Endothelial cell of umbilical vein (primary cell): ENCODE results near the gene ZNF524. TPM values are rescaled to one million over a fixed set of nuclear protein-coding genes. Genes with fewer than 3 reads are reported as not detected.

Source experiments
- BruUV-seq: library from RNA; stranded (reverse); fragments of 400-500 nt; replicated peaks from 2 replicates; lab custom pipeline; 2021; lab: Mats Ljungman, UMichigan
- CTCF ChIA-PET: fragments of 300-600, 350-600 bp; sonication (Branson Sonifier 250); formaldehyde crosslinking; loops from one replicate; lab custom pipeline; 2021; ENCODE audit warnings: antibody characterized with exemption, inconsistent platforms; lab: Charles Lee
- POLR2A ChIA-PET: fragments of 300-600, 350-600 bp; sonication (Branson Sonifier 250); formaldehyde crosslinking; loops from one replicate; lab custom pipeline; 2021; ENCODE audit warnings: antibody characterized with exemption, inconsistent platforms; lab: Charles Lee
- DNase-seq: peaks from one replicate; pipeline ENCODE4 v3.0.0-alpha.2; 2011; ENCODE audit warnings: low read depth, low spot score
- FAIRE-seq: peaks from 2 replicates; lab custom pipeline; 2011; peaks lifted over from hg19 to GRCh38; lab: Jason Lieb, UNC
- H2AFZ ChIP-seq: 2 replicates; pipeline ENCODE4 v1.6.0; 2012; ENCODE audit warnings: low read depth, low read length, control low read depth, inconsistent platforms
- H3K27ac ChIP-seq: 2 replicates; pipeline ENCODE4 v1.5.1; 2011; ENCODE audit warnings: low read depth, mild to moderate bottlenecking, control low read depth, low read length, moderate library complexity; ENCODE audit not compliant: insufficient read depth
- H3K27me3 ChIP-seq, 2 experiments: 2 replicates each; pipeline versions ENCODE4 v1.6.0 to v1.6.1; 2011; ENCODE audit warnings: low read length in 2 of 2, mixed read lengths in 1 of 2; ENCODE audit not compliant: control insufficient read depth in 2 of 2, insufficient read depth in 2 of 2
- H3K36me3 ChIP-seq, 2 experiments: 2 replicates in 1 of 2; 3 replicates in 1 of 2; pipeline ENCODE4 v1.5.1; 2011; ENCODE audit warnings: low read length in 2 of 2, mild to moderate bottlenecking in 1 of 2, moderate library complexity in 1 of 2; ENCODE audit not compliant: control insufficient read depth in 2 of 2, insufficient read depth in 2 of 2; ENCODE audit errors: extremely low read depth in 1 of 2
- H3K4me1 ChIP-seq: 3 replicates; pipeline ENCODE4 v1.5.1; 2011; ENCODE audit warnings: mild to moderate bottlenecking, low read length; ENCODE audit not compliant: control insufficient read depth, insufficient read depth; ENCODE audit errors: extremely low read depth
- H3K4me2 ChIP-seq: 2 replicates; pipeline ENCODE4 v1.6.1; 2011; ENCODE audit warnings: low read length, control low read depth, mixed read lengths; ENCODE audit not compliant: insufficient read depth
- H3K4me3 ChIP-seq, 3 experiments: fragments of 200-600 bp in 1 of 3; sonication (generic), shearing (Covaris generic) in 1 of 3; replicated peaks in 1 of 3; 2 replicates each; pipeline ENCODE4 v1.5.1; 2011 to 2016; ENCODE audit warnings: control low read depth in 3 of 3, low read length in 3 of 3, mild to moderate bottlenecking in 2 of 3, inconsistent platforms in 1 of 3, low read depth in 1 of 3, moderate library complexity in 1 of 3; ENCODE audit not compliant: insufficient read depth in 1 of 3
- H3K79me2 ChIP-seq: 2 replicates; pipeline ENCODE4 v1.6.0; 2012; ENCODE audit warnings: low read length, inconsistent platforms; ENCODE audit not compliant: control insufficient read depth, insufficient read depth
- H3K9ac ChIP-seq: replicated peaks from 2 replicates; pipeline ENCODE3; 2011; ENCODE audit warnings: low read length, control low read depth; ENCODE audit not compliant: insufficient read depth; ENCODE audit errors: extremely low read depth
- H3K9me1 ChIP-seq: replicated peaks from 3 replicates; pipeline ENCODE4 v1.6.0; 2011; ENCODE audit warnings: mild to moderate bottlenecking, low read length; ENCODE audit not compliant: control insufficient read depth, insufficient read depth; ENCODE audit errors: extremely low read depth
- H3K9me3 ChIP-seq: replicated peaks from 2 replicates; pipeline ENCODE4 v1.5.1; 2012; ENCODE audit warnings: low read length, inconsistent platforms; ENCODE audit not compliant: control insufficient read depth, insufficient read depth
- H4K20me1 ChIP-seq: replicated peaks from 2 replicates; pipeline ENCODE3; 2011; ENCODE audit warnings: mild to moderate bottlenecking, low read length; ENCODE audit not compliant: control insufficient read depth, insufficient read depth; ENCODE audit errors: extremely low read depth
- EZH2 ChIP-seq: IDR thresholded peaks from 2 replicates; pipeline ENCODE4 v1.6.1; 2012; ENCODE audit warnings: borderline replicate concordance, low read depth, mild to moderate bottlenecking, moderate library complexity, low read length, inconsistent platforms; ENCODE audit not compliant: severe bottlenecking
- FOS ChIP-seq: IDR thresholded peaks from 2 replicates; pipeline ENCODE4 v1.6.1; 2011; ENCODE audit warnings: mild to moderate bottlenecking, low read length, moderate library complexity, borderline replicate concordance; ENCODE audit not compliant: insufficient read depth
- GATA2 ChIP-seq: IDR thresholded peaks from 2 replicates; pipeline ENCODE4 v1.7.0; 2011; ENCODE audit warnings: low read depth, mild to moderate bottlenecking, moderate library complexity, mixed read lengths, low read length; ENCODE audit not compliant: insufficient read length, insufficient read depth
- JUN ChIP-seq: IDR thresholded peaks from 2 replicates; pipeline ENCODE4 v1.6.1; 2011; ENCODE audit warnings: borderline replicate concordance, low read depth; ENCODE audit not compliant: insufficient read length, insufficient read depth
- MYC ChIP-seq: IDR thresholded peaks from one replicate; pipeline ENCODE4 v1.6.1; 2011; ENCODE audit warnings: mild to moderate bottlenecking, low read depth, low read length
- POLR2A ChIP-seq: IDR thresholded peaks from 2 replicates; pipeline ENCODE4 v1.6.1; 2012; ENCODE audit warnings: low read depth, mild to moderate bottlenecking, control low read depth, low read length
- POLR2AphosphoS5 ChIP-seq: IDR thresholded peaks from 2 replicates; pipeline ENCODE4 v1.6.1; 2012; ENCODE audit warnings: low read depth, mild to moderate bottlenecking, control low read depth, low read length, moderate library complexity; ENCODE audit not compliant: insufficient read depth
- dilution Hi-C: fragments of 300-500 bp; cut with MboI; formaldehyde crosslinking; loops from one replicate; pipeline ENCODE4 v1.15.0; 2019; ENCODE audit warnings: low sequenced_read_pairs; ENCODE audit not compliant: extremely low pct_ligation_motif_present
- intact Hi-C: fragments of 100-400 bp; cut with micrococcal nuclease; formaldehyde crosslinking; loops from one replicate; pipeline ENCODE4 v1.10.0; 2022
- polyA plus RNA-seq, 4 experiments: library from polyadenylated mRNA; depleted of rRNA in 3 of 4; stranded (reverse) in 3 of 4; unstranded in 1 of 4; fragments of >200 nt; gene quantifications; 2 replicates each; pipeline versions ENCODE4 v1.2.1 to v1.2.3, GENCODE V29; 2011 to 2012; ENCODE audit warnings: missing spikeins in 1 of 4
- total RNA-seq: library from RNA; stranded (reverse); gene quantifications from 2 replicates; pipeline ENCODE4 v1.2.3, GENCODE V29; 2021
- TF ChIP-seq, protein P1 (sequence below), 2 donors: IDR thresholded peaks; 1 replicate in 1 of 2; 2 replicates in 1 of 2; pipeline ENCODE4 v1.5.1; 2011; ENCODE audit warnings: low read length in 2 of 2, mild to moderate bottlenecking in 2 of 2, moderate library complexity in 2 of 2, control low read depth in 1 of 2, inconsistent platforms in 1 of 2, low read depth in 1 of 2; ENCODE audit not compliant: insufficient read depth in 1 of 2; ENCODE audit errors: extremely low read depth in 1 of 2
- TF ChIP-seq, protein P2 (sequence below): IDR thresholded peaks from 2 replicates; pipeline ENCODE4 v1.6.1; 2011; ENCODE audit not compliant: insufficient read depth, insufficient read length

ZNF524 gene
- total and polyA plus RNA-seq, 2 donors (not counting 3 experiments of a cell fraction or from before 2014, with no cell fraction given) = 15.2 to 15.4 TPM

GRCh38 chr19:55611300-55611982 lies 11.4 kb downstream of the ZNF524 start:
- FAIRE-seq (no peak), DNase-seq (no peak)
- dilution Hi-C loops (no loop called here), intact Hi-C loops (no loop called here)
- ChIA-PET POLR2A (no interaction called here), CTCF (no interaction called here)
- no TSS peak for BruUV-seq
- Histone ChIP-seq H3K4me2 (no peak overlapping the region), H3K9me3 (no peaks in the 10 kb centered on the region), H3K27ac (no peak overlapping the region), H2AFZ (no peak overlapping the region), H3K4me3 (no peak overlapping the region), H3K9ac (no peak overlapping the region), H3K9me1 (no peaks in the 10 kb centered on the region), H3K4me1 (peaks cover 6% of the 10 kb centered on the region), H4K20me1 (no peaks in the 10 kb centered on the region), H3K27me3 (no peaks in the 10 kb centered on the region), H3K36me3 (peaks cover 2 to 22% of the 10 kb centered on the region in 2 experiments), H3K79me2 (peaks cover 28% of the 10 kb centered on the region)
- no peak for TF ChIP-seq MYC
- TF ChIP-seq, protein P1, sequence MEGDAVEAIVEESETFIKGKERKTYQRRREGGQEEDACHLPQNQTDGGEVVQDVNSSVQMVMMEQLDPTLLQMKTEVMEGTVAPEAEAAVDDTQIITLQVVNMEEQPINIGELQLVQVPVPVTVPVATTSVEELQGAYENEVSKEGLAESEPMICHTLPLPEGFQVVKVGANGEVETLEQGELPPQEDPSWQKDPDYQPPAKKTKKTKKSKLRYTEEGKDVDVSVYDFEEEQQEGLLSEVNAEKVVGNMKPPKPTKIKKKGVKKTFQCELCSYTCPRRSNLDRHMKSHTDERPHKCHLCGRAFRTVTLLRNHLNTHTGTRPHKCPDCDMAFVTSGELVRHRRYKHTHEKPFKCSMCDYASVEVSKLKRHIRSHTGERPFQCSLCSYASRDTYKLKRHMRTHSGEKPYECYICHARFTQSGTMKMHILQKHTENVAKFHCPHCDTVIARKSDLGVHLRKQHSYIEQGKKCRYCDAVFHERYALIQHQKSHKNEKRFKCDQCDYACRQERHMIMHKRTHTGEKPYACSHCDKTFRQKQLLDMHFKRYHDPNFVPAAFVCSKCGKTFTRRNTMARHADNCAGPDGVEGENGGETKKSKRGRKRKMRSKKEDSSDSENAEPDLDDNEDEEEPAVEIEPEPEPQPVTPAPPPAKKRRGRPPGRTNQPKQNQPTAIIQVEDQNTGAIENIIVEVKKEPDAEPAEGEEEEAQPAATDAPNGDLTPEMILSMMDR (IDR thresholded peaks at IDR 0.05; ENCODE audit: extremely low read depth in 1 of 2, insufficient read depth in 1 of 2, low read depth in 1 of 2, low read length in 2 of 2) = no peak
- no peak for TF ChIP-seq POLR2A
- TF ChIP-seq FOS = no peak
- no peak for TF ChIP-seq POLR2AphosphoS5
- no peak for TF ChIP-seq EZH2
- TF ChIP-seq GATA2 = no peak
- TF ChIP-seq, protein P2, sequence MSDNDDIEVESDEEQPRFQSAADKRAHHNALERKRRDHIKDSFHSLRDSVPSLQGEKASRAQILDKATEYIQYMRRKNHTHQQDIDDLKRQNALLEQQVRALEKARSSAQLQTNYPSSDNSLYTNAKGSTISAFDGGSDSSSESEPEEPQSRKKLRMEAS = no peak
- TF ChIP-seq JUN = no peak
